Calu3 (cell line): ENCODE measurements around the gene CAD. TPM values are rescaled to one million over a fixed set of nuclear protein-coding genes. Genes with fewer than 3 reads are reported as not detected.

Source experiments
- Bru-seq: library from RNA; stranded (reverse); fragments of 400-500 nt; gene quantifications from one replicate; lab custom pipeline; 2021; lab: Mats Ljungman, UMichigan
- BruChase-seq, 2 experiments: library from RNA; stranded (reverse); fragments of 400-500 nt; gene quantifications; one replicate each; lab custom pipeline; 2021; lab: Mats Ljungman, UMichigan
- BruUV-seq: library from RNA; stranded (reverse); fragments of 400-500 nt; replicated peaks from 2 replicates; lab custom pipeline; 2021; lab: Mats Ljungman, UMichigan
- CTCF ChIA-PET: fragments of 300-600 bp; sonication (Branson Sonifier 250); formaldehyde crosslinking; loops from one replicate; lab custom pipeline; 2022; ENCODE audit warnings: antibody characterized with exemption; lab: Charles Lee
- DNase-seq: peaks from one replicate; pipeline ENCODE4 v3.0.0; 2022
- H3K27ac Mint-ChIP-seq: one replicate; pipeline ENCODE4 v1.8.0; 2022; ENCODE audit warnings: mixed read lengths; ENCODE audit not compliant: unreplicated experiment
- H3K27me3 Mint-ChIP-seq: one replicate; pipeline ENCODE4 v1.8.0; 2022; ENCODE audit warnings: mixed read lengths; ENCODE audit not compliant: unreplicated experiment
- H3K36me3 Mint-ChIP-seq: one replicate; pipeline ENCODE4 v1.8.0; 2022; ENCODE audit warnings: mild to moderate bottlenecking, moderate library complexity, mixed read lengths; ENCODE audit not compliant: insufficient read depth, unreplicated experiment
- H3K4me1 Mint-ChIP-seq: one replicate; pipeline ENCODE4 v1.8.0; 2022; ENCODE audit warnings: mild to moderate bottlenecking, low read depth, mixed read lengths; ENCODE audit not compliant: unreplicated experiment
- H3K4me3 Mint-ChIP-seq: one replicate; pipeline ENCODE4 v1.8.0; 2022; ENCODE audit warnings: mild to moderate bottlenecking, low read depth, moderate library complexity, mixed read lengths; ENCODE audit not compliant: unreplicated experiment
- H3K9me3 Mint-ChIP-seq: one replicate; pipeline ENCODE4 v1.8.0; 2022; ENCODE audit warnings: low read depth, mixed read lengths; ENCODE audit not compliant: unreplicated experiment
- CTCF ChIP-seq: fragments of 200-600 bp; IDR thresholded peaks from one replicate; pipeline ENCODE4 v1.8.0; 2022; ENCODE audit warnings: antibody characterized with exemption; ENCODE audit not compliant: unreplicated experiment
- intact Hi-C: fragments of 100-400 bp; cut with micrococcal nuclease; formaldehyde crosslinking; loops from one replicate; pipeline ENCODE4 v1.10.0; 2022; ENCODE audit not compliant: unreplicated experiment
- long read RNA-seq: library from polyadenylated mRNA; stranded (forward); transcript quantifications from one replicate; pipeline ENCODE4 v2.0.0, GENCODE V29; 2022
- total RNA-seq: library from RNA; stranded (reverse); gene quantifications from 2 replicates; pipeline ENCODE4 v1.2.3, GENCODE V29; 2022

CAD gene
- total RNA-seq (68.2 and 71.6 TPM in 2 replicates), Bru-seq, nascent RNA (percentile 72 among the genes with signal in this experiment), BruChase-seq, experiment 1, labeled RNA remaining after a 6-hour chase (percentile 83 among the genes with signal in this experiment), BruChase-seq, experiment 2, labeled RNA remaining after a 2-hour chase (percentile 78 among the genes with signal in this experiment)
- long read RNA-seq, full-length matches to known transcripts, result 6 of 47 reads
- long read RNA-seq, partial matches to known transcripts, result 20 of 47 reads
- long read RNA-seq, other reads (novel, unspliced or antisense), result 21 of 47 reads

GRCh38 chr2:27217173-27218121 lies at the start of gene CAD:
Gene CAD (plus strand): TSS chr2:27217369. CDS start chr2:27217552, 183 bp downstream.
- CTCF ChIA-PET, result interaction anchor here (0.5 to 1.3 kb wide), 3 partner anchors 13 to 130 kb away, joined by 3 to 4 read pairs (median 3); partner anchors contain the start of gene KHK
- peak; percentile 90 for DNase-seq
- TSS peak; percentile 8 for BruUV-seq
- Mint-ChIP-seq H3K36me3 (peaks cover 61% of the 10 kb centered on the region), H3K4me3 (peak within 1 kb of the TSS; percentile 88), H3K4me1 (peaks cover 38% of the 10 kb centered on the region), H3K27me3 (no peaks in the 10 kb centered on the region), H3K9me3 (no peaks in the 10 kb centered on the region), H3K27ac (peak within 1 kb of the TSS; percentile 82)
- intact Hi-C loops, result loop anchor here (1.0 kb wide), 1 partner anchor 119 kb away; no protein-coding TSS in a partner anchor
- TF ChIP-seq CTCF, result no peak

DNA sequence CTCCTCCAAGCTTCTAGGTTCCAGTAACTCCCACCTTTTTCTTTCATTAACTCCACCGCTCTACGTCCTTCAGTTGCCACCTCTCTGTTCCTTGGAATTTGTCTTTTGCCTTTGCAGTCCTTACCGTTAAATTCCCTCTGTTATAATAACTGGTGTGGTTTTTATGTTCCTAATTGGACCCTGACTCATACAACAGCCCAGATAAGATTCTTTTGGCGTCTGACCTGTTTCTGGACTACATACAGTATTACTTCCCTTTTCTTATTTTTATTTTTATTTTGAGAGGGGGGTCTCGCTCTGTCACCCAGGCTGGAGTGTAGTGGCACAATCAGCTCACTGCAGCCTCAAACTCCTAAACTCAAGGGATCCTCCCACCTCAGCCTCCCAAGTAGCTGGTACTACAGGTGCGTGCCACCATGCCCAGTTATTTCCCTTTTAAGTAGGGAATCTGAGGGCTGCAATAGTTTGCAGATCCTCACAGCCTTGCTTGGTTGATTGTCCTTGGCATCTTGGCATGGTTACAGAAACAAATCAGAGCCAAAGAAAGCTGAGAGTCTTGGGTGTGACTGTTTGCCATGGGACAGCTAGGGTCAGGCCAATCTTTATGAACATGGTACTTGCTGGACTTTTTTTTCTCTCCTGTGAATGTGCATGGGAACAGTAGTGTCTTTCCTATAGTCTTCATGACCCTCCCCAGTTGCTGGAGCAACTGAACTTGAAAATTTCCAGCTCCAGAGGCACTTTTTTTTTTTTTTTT lies 46.4 kb upstream of the CAD start:
- Mint-ChIP-seq H3K4me1 (no peaks in the 10 kb centered on the region), H3K27ac (no peak overlapping the region), H3K4me3 (no peak overlapping the region), H3K36me3 (no peaks in the 10 kb centered on the region), H3K27me3 (peaks cover 13% of the 10 kb centered on the region), H3K9me3 (no peaks in the 10 kb centered on the region)
- no peak for DNase-seq
- no peak for TF ChIP-seq CTCF
- CTCF ChIA-PET, result interaction anchor here (0.7 kb wide), 1 partner anchor 132 kb away, joined by 7 read pairs; no protein-coding TSS in a partner anchor
- no TSS peak for BruUV-seq
- intact Hi-C loops, result no loop called here

- no peak for TF ChIP-seq CTCF
- H3K36me3 Mint-ChIP-seq, result no peaks in the 10 kb centered on the region
- H3K4me1 Mint-ChIP-seq, result no peaks in the 10 kb centered on the region
- intact Hi-C loops, result no loop called here
- no peaks in the 10 kb centered on the region for H3K9me3 Mint-ChIP-seq
- no peak overlapping the region for H3K27ac Mint-ChIP-seq
- no peak overlapping the region for H3K4me3 Mint-ChIP-seq
- DNase-seq, result no peak
- H3K27me3 Mint-ChIP-seq, result peaks cover 13% of the 10 kb centered on the region
- CTCF ChIA-PET, result interaction anchor here (0.7 kb wide), 1 partner anchor 132 kb away, joined by 7 read pairs; no protein-coding TSS in a partner anchor
- no TSS peak for BruUV-seq
Measured at GRCh38 chr2:27171351-27171848, 45.8 kb upstream of the CAD start.

GRCh38 chr2:27174638-27175037 lies 42.5 kb upstream of the CAD start:
- intact Hi-C loops, result no loop called here
- Mint-ChIP-seq H3K27ac (no peak overlapping the region), H3K4me1 (no peaks in the 10 kb centered on the region), H3K27me3 (peaks cover 13% of the 10 kb centered on the region), H3K9me3 (no peaks in the 10 kb centered on the region), H3K4me3 (no peak overlapping the region), H3K36me3 (no peaks in the 10 kb centered on the region)
- CTCF ChIA-PET, result interaction anchor here (0.7 to 2.4 kb wide), 3 partner anchors 8 to 17 kb away, joined by 3 to 7 read pairs (median 5); no protein-coding TSS in a partner anchor
- BruUV-seq, result no TSS peak
- no peak for DNase-seq
- TF ChIP-seq CTCF, result no peak
